Thymus (tissue), 11 donors: ENCODE measurements around the gene ARHGAP29. TPM values are rescaled to one million over a fixed set of nuclear protein-coding genes. Genes with fewer than 3 reads are reported as not detected.

ENCODE experiments used
- DNase-seq, 9 donors: peaks; one replicate each; pipeline ENCODE4 v3.0.0-alpha.2; 2013; ENCODE audit warnings: low spot score in 9 of 9, low read depth in 6 of 9, missing footprints in 1 of 9
- H3K27ac ChIP-seq, 2 donors: one replicate each; pipeline ENCODE4 v1.5.1; 2013; ENCODE audit warnings: control low read depth in 1 of 2, low read depth in 1 of 2, low read length in 1 of 2, mild to moderate bottlenecking in 1 of 2, moderate library complexity in 1 of 2
- H3K27me3 ChIP-seq, 2 donors: one replicate each; pipeline ENCODE4 v1.5.1; 2013; ENCODE audit warnings: low read length in 1 of 2; ENCODE audit not compliant: control insufficient read depth in 2 of 2, insufficient read depth in 1 of 2
- H3K36me3 ChIP-seq, 2 donors: one replicate each; pipeline ENCODE4 v1.5.1; 2013; ENCODE audit warnings: low read length in 1 of 2, mild to moderate bottlenecking in 1 of 2, moderate library complexity in 1 of 2; ENCODE audit not compliant: control insufficient read depth in 2 of 2, insufficient read depth in 2 of 2
- H3K4me1 ChIP-seq, 2 donors: one replicate each; pipeline ENCODE4 v1.5.1; 2013; ENCODE audit warnings: low read length in 2 of 2; ENCODE audit not compliant: control insufficient read depth in 2 of 2, insufficient read depth in 2 of 2
- H3K4me3 ChIP-seq, 2 donors: one replicate each; pipeline ENCODE4 v1.5.1; 2013; ENCODE audit warnings: low read length in 2 of 2, control low read depth in 1 of 2, mild to moderate bottlenecking in 1 of 2
- H3K9me3 ChIP-seq, 2 donors: one replicate each; pipeline ENCODE4 v1.5.1; 2013; ENCODE audit warnings: low read length in 1 of 2, mild to moderate bottlenecking in 1 of 2; ENCODE audit not compliant: control insufficient read depth in 2 of 2, insufficient read depth in 1 of 2
- WGBS: extraction: QIAGEN DNeasy Blood & Tissue Kit; methylation state at CpG from one replicate; pipeline ENCODE4 v1.1.7; 2013; 5-methylcytosine and 5-hydroxymethylcytosine counted together
- polyA plus RNA-seq: library from polyadenylated mRNA; stranded (reverse); fragments of 200-250 nt; gene quantifications from one replicate; pipeline ENCODE4 v1.2.3, GENCODE V29; 2013
- total RNA-seq: library from RNA; stranded (reverse); fragments of 120-200 nt; gene quantifications from one replicate; pipeline ENCODE4 v1.2.4, GENCODE V29; 2013
- donor health status: healthy.

ARHGAP29 gene
- total and polyA plus RNA-seq, 2 donors: 5.4 to 10.8 TPM

GRCh38 chr1:94207695-94208094, 29.7 kb downstream of the ARHGAP29 start:
- DNase-seq: no peak
- WGBS: 92% methylated on average over 3 of the region's 3 CpGs
- H3K9me3 ChIP-seq: no peaks in the 10 kb centered on the region
- no peaks in the 10 kb centered on the region for H3K4me1 ChIP-seq
- H3K27me3 ChIP-seq: no peaks in the 10 kb centered on the region
- no peaks in the 10 kb centered on the region for H3K36me3 ChIP-seq
- no peak overlapping the region for H3K4me3 ChIP-seq
- H3K27ac ChIP-seq: no peak overlapping the region

GRCh38 chr1:94205639-94206038, 31.7 kb downstream of the ARHGAP29 start:
- Histone ChIP-seq H3K27me3 (no peaks in the 10 kb centered on the region), H3K4me3 (no peak overlapping the region), H3K4me1 (no peaks in the 10 kb centered on the region), H3K9me3 (no peaks in the 10 kb centered on the region), H3K36me3 (no peaks in the 10 kb centered on the region), H3K27ac (no peak overlapping the region)
- 83% methylated on average over 1 of the region's 1 CpG for WGBS
- DNase-seq: no peak

- H3K27me3 ChIP-seq: no peaks in the 10 kb centered on the region
- no peak overlapping the region for H3K27ac ChIP-seq
- no peaks in the 10 kb centered on the region for H3K9me3 ChIP-seq
- no peak overlapping the region for H3K4me3 ChIP-seq
- no peaks in the 10 kb centered on the region for H3K36me3 ChIP-seq
- H3K4me1 ChIP-seq: no peaks in the 10 kb centered on the region
- DNase-seq: no peak
- WGBS: 96% methylated on average over 6 of the region's 6 CpGs
Observed at GRCh38 chr1:94202241-94202640, 35.1 kb downstream of the ARHGAP29 start.

- Histone ChIP-seq H3K36me3 (no peaks in the 10 kb centered on the region), H3K9me3 (no peaks in the 10 kb centered on the region), H3K4me3 (no peak overlapping the region), H3K27me3 (no peaks in the 10 kb centered on the region), H3K27ac (no peak overlapping the region), H3K4me1 (no peaks in the 10 kb centered on the region)
- DNase-seq: no peak
- WGBS: 98% methylated on average over 2 of the region's 2 CpGs
Observed at GRCh38 chr1:94199398-94199797, 38.0 kb downstream of the ARHGAP29 start.

- WGBS: 95% methylated on average over 2 of the region's 2 CpGs
- Histone ChIP-seq H3K36me3 (no peaks in the 10 kb centered on the region), H3K27me3 (no peaks in the 10 kb centered on the region), H3K27ac (no peak overlapping the region), H3K9me3 (no peaks in the 10 kb centered on the region), H3K4me3 (no peak overlapping the region), H3K4me1 (no peaks in the 10 kb centered on the region)
- no peak for DNase-seq
Observed at GRCh38 chr1:94194079-94194865, 43.1 kb downstream of the ARHGAP29 start.

GRCh38 chr1:94193128-94193527, 44.3 kb downstream of the ARHGAP29 start:
- no peaks in the 10 kb centered on the region for H3K9me3 ChIP-seq
- no peak overlapping the region for H3K27ac ChIP-seq
- no peaks in the 10 kb centered on the region for H3K27me3 ChIP-seq
- no peaks in the 10 kb centered on the region for H3K36me3 ChIP-seq
- H3K4me3 ChIP-seq: no peak overlapping the region
- DNase-seq: no peak
- 87% methylated on average over 1 of the region's 1 CpG for WGBS
- no peaks in the 10 kb centered on the region for H3K4me1 ChIP-seq

GRCh38 chr1:94191216-94191615, 46.2 kb downstream of the ARHGAP29 start:
- H3K27ac ChIP-seq: no peak overlapping the region
- no peaks in the 10 kb centered on the region for H3K4me1 ChIP-seq
- DNase-seq: no peak
- no peak overlapping the region for H3K4me3 ChIP-seq
- H3K27me3 ChIP-seq: no peaks in the 10 kb centered on the region
- no peaks in the 10 kb centered on the region for H3K9me3 ChIP-seq
- no peaks in the 10 kb centered on the region for H3K36me3 ChIP-seq
- WGBS: 90% methylated on average over 1 of the region's 1 CpG

GRCh38 chr1:94186946-94187345, 50.4 kb downstream of the ARHGAP29 start:
- no peak overlapping the region for H3K27ac ChIP-seq
- no peak overlapping the region for H3K4me3 ChIP-seq
- no peaks in the 10 kb centered on the region for H3K27me3 ChIP-seq
- no peaks in the 10 kb centered on the region for H3K4me1 ChIP-seq
- no peak for DNase-seq
- 97% methylated on average over 3 of the region's 3 CpGs for WGBS
- H3K9me3 ChIP-seq: no peaks in the 10 kb centered on the region
- no peaks in the 10 kb centered on the region for H3K36me3 ChIP-seq

- H3K4me1 ChIP-seq: no peaks in the 10 kb centered on the region
- no peak overlapping the region for H3K4me3 ChIP-seq
- no peaks in the 10 kb centered on the region for H3K36me3 ChIP-seq
- no peak overlapping the region for H3K27ac ChIP-seq
- WGBS: 93% methylated on average over 3 of the region's 3 CpGs
- no peaks in the 10 kb centered on the region for H3K9me3 ChIP-seq
- H3K27me3 ChIP-seq: no peaks in the 10 kb centered on the region
- DNase-seq: no peak
Observed at GRCh38 chr1:94183197-94183815, 54.1 kb downstream of the ARHGAP29 start.
